Activated CD4-positive, alpha-beta T cell treated with anti-CD3 and anti-CD28 coated beads for 36 hours (primary cell): ENCODE results near the gene APP. TPM values are rescaled to one million over a fixed set of nuclear protein-coding genes. Genes with fewer than 3 reads are reported as not detected.
"Not testable (repeated sequence)": the region's sequence is repeated elsewhere in the genome, so short reads cannot be mapped to it uniquely, and the experiment has no call there.

Experiments used
- ATAC-seq: fragments of 200-7000 bp; cut with Tn5 transposase; one replicate; pipeline ENCODE4 v1.10.0; 2021; ENCODE audit warnings: mild to moderate bottlenecking, moderate library complexity
- CTCF ChIA-PET: fragments of 350-600 bp; sonication (Branson Sonifier 250); formaldehyde crosslinking; loops from one replicate; lab custom pipeline; 2021; ENCODE audit warnings: antibody characterized with exemption; lab: Charles Lee
- POLR2A ChIA-PET: fragments of 350-600 bp; sonication (Branson Sonifier 250); formaldehyde crosslinking; loops from one replicate; lab custom pipeline; 2021; ENCODE audit warnings: antibody characterized with exemption, inconsistent platforms; lab: Charles Lee
- DNase-seq: peaks from one replicate; pipeline ENCODE4 v3.0.0-alpha.2; 2020
- H3K27ac Mint-ChIP-seq: one replicate; pipeline ENCODE4 v1.8.0; 2021; ENCODE audit warnings: mixed read lengths
- H3K27me3 Mint-ChIP-seq: one replicate; pipeline ENCODE4 v1.8.0; 2021; ENCODE audit warnings: mixed read lengths
- H3K36me3 Mint-ChIP-seq: one replicate; pipeline ENCODE4 v1.8.0; 2021; ENCODE audit warnings: low read depth, mixed read lengths
- H3K4me1 Mint-ChIP-seq: one replicate; pipeline ENCODE4 v1.8.0; 2021; ENCODE audit warnings: mixed read lengths
- H3K4me3 Mint-ChIP-seq: one replicate; pipeline ENCODE4 v1.8.0; 2021; ENCODE audit warnings: mild to moderate bottlenecking, moderate library complexity, mixed read lengths
- H3K9me3 Mint-ChIP-seq: one replicate; pipeline ENCODE4 v1.8.0; 2021; ENCODE audit warnings: low read depth, mixed read lengths
- intact Hi-C, 2 experiments: fragments of 100-400 bp; cut with DNase I in 1 of 2; cut with micrococcal nuclease in 1 of 2; formaldehyde crosslinking; loops; one replicate each; pipeline versions ENCODE4 v1.14.2 to v1.15.1; 2022 to 2024; cut with DNase I, micrococcal nuclease
- total RNA-seq, 2 experiments: library from RNA; stranded (reverse); gene quantifications; one replicate each; pipeline ENCODE4 v1.2.3, GENCODE V29; 2021

The APP gene
- total RNA-seq, 2 experiments from 2014 or later, result 59.8 to 71.1 TPM

- Mint-ChIP-seq H3K36me3 (peaks cover 21% of the 10 kb centered on the region), H3K27ac (no peak overlapping the region), H3K4me1 (peaks cover 3% of the 10 kb centered on the region), H3K4me3 (no peak overlapping the region), H3K27me3 (no peaks in the 10 kb centered on the region), H3K9me3 (no peaks in the 10 kb centered on the region)
- intact Hi-C loops, result no loop called here
- POLR2A ChIA-PET, result no interaction called here
- DNase-seq, result no peak
- no peak for ATAC-seq
- CTCF ChIA-PET, result no interaction called here
Measured at GRCh38 chr21:26142363-26142762, 28.2 kb downstream of the APP start.

GRCh38 chr21:26140926-26141325, 29.6 kb downstream of the APP start:
- H3K27me3 Mint-ChIP-seq, result no peaks in the 10 kb centered on the region
- intact Hi-C loops, result no loop called here
- H3K9me3 Mint-ChIP-seq, result no peaks in the 10 kb centered on the region
- CTCF ChIA-PET, result no interaction called here
- H3K4me3 Mint-ChIP-seq, result no peak overlapping the region
- peaks cover 15% of the 10 kb centered on the region for H3K4me1 Mint-ChIP-seq
- no peak overlapping the region for H3K27ac Mint-ChIP-seq
- POLR2A ChIA-PET, result no interaction called here
- DNase-seq, result no peak
- peaks cover 21% of the 10 kb centered on the region for H3K36me3 Mint-ChIP-seq
- ATAC-seq, result no peak

- DNase-seq (no peak), ATAC-seq (no peak)
- peaks cover 25% of the 10 kb centered on the region for H3K36me3 Mint-ChIP-seq
- ChIA-PET CTCF (no interaction called here), POLR2A (interaction anchor here (0.5 kb wide), 1 partner anchor 25 kb away, joined by 3 read pairs; no protein-coding TSS in a partner anchor)
- H3K9me3 Mint-ChIP-seq, result no peaks in the 10 kb centered on the region
- H3K4me3 Mint-ChIP-seq, result no peak overlapping the region
- intact Hi-C loops, result no loop called here
- H3K4me1 Mint-ChIP-seq, result peaks cover 18% of the 10 kb centered on the region
- no peaks in the 10 kb centered on the region for H3K27me3 Mint-ChIP-seq
- no peak overlapping the region for H3K27ac Mint-ChIP-seq
Measured at GRCh38 chr21:26140164-26140579, 30.4 kb downstream of the APP start.

- DNase-seq (no peak), ATAC-seq (no peak)
- Mint-ChIP-seq H3K27me3 (no peaks in the 10 kb centered on the region), H3K9me3 (no peaks in the 10 kb centered on the region), H3K4me1 (peaks cover 18% of the 10 kb centered on the region), H3K36me3 (peaks cover 24% of the 10 kb centered on the region), H3K4me3 (no peak overlapping the region), H3K27ac (no peak overlapping the region)
- intact Hi-C loops, result no loop called here
- CTCF ChIA-PET, result no interaction called here
- POLR2A ChIA-PET, result no interaction called here
Measured at GRCh38 chr21:26138615-26139257, 31.8 kb downstream of the APP start.

GRCh38 chr21:26137379-26138060, 33.0 kb downstream of the APP start:
- H3K4me1 Mint-ChIP-seq, result peaks cover 18% of the 10 kb centered on the region
- ChIA-PET CTCF (interaction anchor here (0.9 to 1.1 kb wide), 2 partner anchors 10 to 17 kb away, joined by 3 read pairs; no protein-coding TSS in a partner anchor), POLR2A (no interaction called here)
- H3K9me3 Mint-ChIP-seq, result no peaks in the 10 kb centered on the region
- intact Hi-C loops, result no loop called here
- H3K27me3 Mint-ChIP-seq, result no peaks in the 10 kb centered on the region
- ATAC-seq (no peak), DNase-seq (no peak)
- no peak overlapping the region for H3K27ac Mint-ChIP-seq
- peaks cover 21% of the 10 kb centered on the region for H3K36me3 Mint-ChIP-seq
- H3K4me3 Mint-ChIP-seq, result no peak overlapping the region

- intact Hi-C loops, result no loop called here
Measured at GRCh38 chr21:26136671-26137070, 33.9 kb downstream of the APP start.

GRCh38 chr21:26135520-26135919, 35.0 kb downstream of the APP start:
- H3K9me3 Mint-ChIP-seq, result no peaks in the 10 kb centered on the region
- ATAC-seq (no peak), DNase-seq (no peak)
- ChIA-PET POLR2A (no interaction called here), CTCF (interaction anchor here (1.6 kb wide), 1 partner anchor 12 kb away, joined by 3 read pairs; no protein-coding TSS in a partner anchor)
- H3K27me3 Mint-ChIP-seq, result no peaks in the 10 kb centered on the region
- peaks cover 12% of the 10 kb centered on the region for H3K36me3 Mint-ChIP-seq
- H3K27ac Mint-ChIP-seq, result no peak overlapping the region
- H3K4me3 Mint-ChIP-seq, result no peak overlapping the region
- H3K4me1 Mint-ChIP-seq, result peaks cover 18% of the 10 kb centered on the region
- intact Hi-C loops, result no loop called here

More at GRCh38 chr21:26136671-26137070, 33.9 kb downstream of the APP start:
- no peak overlapping the region for H3K4me3 Mint-ChIP-seq
- H3K27me3 Mint-ChIP-seq, result no peaks in the 10 kb centered on the region
- CTCF ChIA-PET, result interaction anchor here (1.1 kb wide), 1 partner anchor 10 kb away, joined by 3 read pairs; no protein-coding TSS in a partner anchor
- peaks cover 18% of the 10 kb centered on the region for H3K4me1 Mint-ChIP-seq
- DNase-seq, result peak; percentile 25
- POLR2A ChIA-PET, result no interaction called here
- H3K27ac Mint-ChIP-seq, result no peak overlapping the region
- H3K36me3 Mint-ChIP-seq, result peaks cover 16% of the 10 kb centered on the region
- ATAC-seq, result peak; percentile 96
- H3K9me3 Mint-ChIP-seq, result no peaks in the 10 kb centered on the region

GRCh38 chr21:26131554-26131953, 39.0 kb downstream of the APP start:
- Mint-ChIP-seq H3K4me1 (peaks cover 7% of the 10 kb centered on the region), H3K27me3 (no peaks in the 10 kb centered on the region), H3K27ac (no peak overlapping the region), H3K36me3 (peaks cover 15% of the 10 kb centered on the region), H3K4me3 (no peak overlapping the region), H3K9me3 (no peaks in the 10 kb centered on the region)
- ATAC-seq, result no peak
- no peak for DNase-seq
- POLR2A ChIA-PET, result no interaction called here
- intact Hi-C loops, result no loop called here
- CTCF ChIA-PET, result no interaction called here

- H3K4me1 Mint-ChIP-seq, H3K4me3 Mint-ChIP-seq, H3K27me3 Mint-ChIP-seq, H3K9me3 Mint-ChIP-seq, intact Hi-C loops, H3K27ac Mint-ChIP-seq, DNase-seq, ATAC-seq, CTCF ChIA-PET, POLR2A ChIA-PET: not testable (repeated sequence)
- H3K36me3 Mint-ChIP-seq, result peaks cover 15% of the 10 kb centered on the region
Measured at GRCh38 chr21:26131053-26131452, 39.5 kb downstream of the APP start.

GRCh38 chr21:26130249-26130881, 40.2 kb downstream of the APP start:
- Mint-ChIP-seq H3K4me3 (no peak overlapping the region), H3K27ac (no peak overlapping the region), H3K4me1 (no peaks in the 10 kb centered on the region), H3K27me3 (no peaks in the 10 kb centered on the region), H3K9me3 (no peaks in the 10 kb centered on the region), H3K36me3 (peaks cover 12% of the 10 kb centered on the region)
- DNase-seq, result no peak
- no peak for ATAC-seq
- POLR2A ChIA-PET, result no interaction called here
- intact Hi-C loops, result no loop called here
- CTCF ChIA-PET, result interaction anchor here (0.5 kb wide), 1 partner anchor 586 kb away, joined by 3 read pairs; no protein-coding TSS in a partner anchor

GRCh38 chr21:26127918-26128317, 42.7 kb downstream of the APP start:
- intact Hi-C loops, result no loop called here
- DNase-seq (no peak), ATAC-seq (no peak)
- no peak overlapping the region for H3K4me3 Mint-ChIP-seq
- no peaks in the 10 kb centered on the region for H3K9me3 Mint-ChIP-seq
- ChIA-PET CTCF (no interaction called here), POLR2A (no interaction called here)
- H3K27ac Mint-ChIP-seq, result no peak overlapping the region
- H3K36me3 Mint-ChIP-seq, result peaks cover 11% of the 10 kb centered on the region
- no peaks in the 10 kb centered on the region for H3K27me3 Mint-ChIP-seq
- H3K4me1 Mint-ChIP-seq, result no peaks in the 10 kb centered on the region
